Chondrocyte (in vitro differentiated cells): ENCODE measurements around the gene MXRA5. TPM values are rescaled to one million over a fixed set of nuclear protein-coding genes. Genes with fewer than 3 reads are reported as not detected.

Source experiments
- DNase-seq: peaks from one replicate; pipeline ENCODE4 v3.0.0; 2021; ENCODE audit warnings: mixed read lengths, low spot score
- H3K27ac Mint-ChIP-seq: one replicate; pipeline ENCODE4 v1.8.0; 2021; ENCODE audit warnings: mild to moderate bottlenecking, moderate library complexity, mixed read lengths; ENCODE audit not compliant: unreplicated experiment
- H3K27me3 Mint-ChIP-seq: 2 replicates; pipeline ENCODE4 v1.8.0; 2021; ENCODE audit warnings: low read depth, mixed read lengths
- H3K36me3 Mint-ChIP-seq: 2 replicates; pipeline ENCODE4 v1.8.0; 2021; ENCODE audit warnings: low read depth, mixed read lengths
- H3K4me1 Mint-ChIP-seq: 2 replicates; pipeline ENCODE4 v1.8.0; 2021; ENCODE audit warnings: low read depth, mild to moderate bottlenecking, mixed read lengths
- H3K4me3 Mint-ChIP-seq: one replicate; pipeline ENCODE4 v1.8.0; 2021; ENCODE audit warnings: mild to moderate bottlenecking, moderate library complexity, mixed read lengths; ENCODE audit not compliant: unreplicated experiment
- H3K9me3 Mint-ChIP-seq: 2 replicates; pipeline ENCODE4 v1.8.0; 2021; ENCODE audit warnings: low read depth, mixed read lengths
- total RNA-seq: library from RNA; stranded (reverse); gene quantifications from 3 replicates; pipeline ENCODE4 v1.2.1, GENCODE V29; 2021
- TF ChIP-seq, protein P1 (sequence below): fragments of 200-600 bp; sonication (generic); IDR thresholded peaks from 2 replicates; pipeline ENCODE4 v1.5.0; 2021; ENCODE audit warnings: antibody characterized with exemption, mild to moderate bottlenecking, moderate library complexity

Gene MXRA5
- total RNA-seq, 1 donor from 2014 or later, result 26.4 TPM

DNA sequence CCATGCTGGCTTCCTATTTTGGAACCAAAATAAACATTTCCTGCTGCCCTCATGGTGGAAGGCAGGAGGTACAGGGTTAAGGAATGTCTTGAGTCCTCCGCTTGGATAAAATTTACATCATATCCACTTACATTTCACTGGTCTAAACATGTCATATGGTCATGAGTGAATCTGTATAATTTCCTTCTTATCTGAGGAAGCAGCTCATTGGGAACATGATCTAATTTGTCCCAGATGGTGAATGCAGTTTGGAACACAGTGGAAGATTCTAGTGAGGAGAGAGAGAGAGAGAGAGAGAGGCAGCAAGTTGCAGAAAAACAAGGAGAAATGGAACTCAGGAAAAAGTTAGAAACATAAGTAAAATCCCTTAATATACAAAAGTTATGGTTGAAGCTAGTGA is 46.8 kb downstream of the MXRA5 start:
- Mint-ChIP-seq H3K4me1 (peaks cover 2% of the 10 kb centered on the region), H3K36me3 (no peaks in the 10 kb centered on the region), H3K27me3 (no peaks in the 10 kb centered on the region), H3K9me3 (no peaks in the 10 kb centered on the region), H3K4me3 (no peak overlapping the region), H3K27ac (no peak overlapping the region)
- TF ChIP-seq, protein P1, sequence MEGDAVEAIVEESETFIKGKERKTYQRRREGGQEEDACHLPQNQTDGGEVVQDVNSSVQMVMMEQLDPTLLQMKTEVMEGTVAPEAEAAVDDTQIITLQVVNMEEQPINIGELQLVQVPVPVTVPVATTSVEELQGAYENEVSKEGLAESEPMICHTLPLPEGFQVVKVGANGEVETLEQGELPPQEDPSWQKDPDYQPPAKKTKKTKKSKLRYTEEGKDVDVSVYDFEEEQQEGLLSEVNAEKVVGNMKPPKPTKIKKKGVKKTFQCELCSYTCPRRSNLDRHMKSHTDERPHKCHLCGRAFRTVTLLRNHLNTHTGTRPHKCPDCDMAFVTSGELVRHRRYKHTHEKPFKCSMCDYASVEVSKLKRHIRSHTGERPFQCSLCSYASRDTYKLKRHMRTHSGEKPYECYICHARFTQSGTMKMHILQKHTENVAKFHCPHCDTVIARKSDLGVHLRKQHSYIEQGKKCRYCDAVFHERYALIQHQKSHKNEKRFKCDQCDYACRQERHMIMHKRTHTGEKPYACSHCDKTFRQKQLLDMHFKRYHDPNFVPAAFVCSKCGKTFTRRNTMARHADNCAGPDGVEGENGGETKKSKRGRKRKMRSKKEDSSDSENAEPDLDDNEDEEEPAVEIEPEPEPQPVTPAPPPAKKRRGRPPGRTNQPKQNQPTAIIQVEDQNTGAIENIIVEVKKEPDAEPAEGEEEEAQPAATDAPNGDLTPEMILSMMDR, result no peak
- no peak for DNase-seq

DNA sequence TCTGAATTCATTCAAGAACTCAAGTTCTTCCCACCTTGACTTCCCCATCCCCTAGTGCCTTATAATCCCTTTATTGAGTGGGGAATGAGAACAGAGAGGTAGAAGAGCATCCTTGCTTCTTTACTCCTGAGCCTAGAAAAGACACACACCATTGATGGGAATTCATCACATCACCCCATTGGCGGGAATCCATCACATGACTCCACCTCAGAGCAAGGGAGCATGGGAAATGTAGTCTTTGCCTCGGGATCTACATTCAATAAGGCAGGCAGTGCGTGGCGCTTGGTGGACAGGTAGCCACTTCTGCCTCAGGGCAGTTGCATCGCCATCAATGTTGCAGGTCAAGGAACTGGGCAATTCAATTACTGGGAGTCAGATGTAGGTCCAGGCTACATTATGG is 50.7 kb downstream of the MXRA5 start:
- DNase-seq, result no peak
- no peaks in the 10 kb centered on the region for H3K9me3 Mint-ChIP-seq
- H3K4me3 Mint-ChIP-seq, result no peak overlapping the region
- no peak overlapping the region for H3K27ac Mint-ChIP-seq
- H3K4me1 Mint-ChIP-seq, result peaks cover 23% of the 10 kb centered on the region
- H3K36me3 Mint-ChIP-seq, result no peaks in the 10 kb centered on the region
- H3K27me3 Mint-ChIP-seq, result no peaks in the 10 kb centered on the region
- TF ChIP-seq, protein P1, result no peak

DNA sequence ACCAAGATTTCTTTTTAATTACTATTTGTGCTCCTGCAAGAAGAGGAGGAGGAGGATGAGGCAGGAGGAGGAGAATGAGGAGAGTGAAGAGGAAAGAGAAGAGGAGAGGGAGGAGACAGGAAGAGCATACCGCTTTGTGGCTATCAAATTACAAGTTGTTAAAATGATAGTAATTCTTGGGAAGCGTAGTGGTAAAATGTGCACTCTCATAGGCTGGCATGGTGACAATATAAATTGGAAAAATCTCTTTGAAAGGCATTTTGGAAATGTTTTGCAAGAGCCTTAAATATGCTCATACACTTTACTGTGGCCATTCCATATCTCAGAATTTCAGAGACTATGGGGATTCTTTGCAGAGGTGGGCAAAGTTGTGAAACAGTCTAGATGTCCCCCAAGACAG is 53.2 kb downstream of the MXRA5 start:
- H3K27me3 Mint-ChIP-seq, result no peaks in the 10 kb centered on the region
- peaks cover 16% of the 10 kb centered on the region for H3K9me3 Mint-ChIP-seq
- peaks cover 43% of the 10 kb centered on the region for H3K4me1 Mint-ChIP-seq
- no peak overlapping the region for H3K4me3 Mint-ChIP-seq
- TF ChIP-seq, protein P1, result no peak
- no peak for DNase-seq
- H3K27ac Mint-ChIP-seq, result no peak overlapping the region
- H3K36me3 Mint-ChIP-seq, result no peaks in the 10 kb centered on the region

GRCh38 chrX:3290561-3290960 is 55.9 kb downstream of the MXRA5 start:
- Mint-ChIP-seq H3K27ac (peak overlapping the region; percentile 76), H3K4me1 (peaks cover 68% of the 10 kb centered on the region), H3K9me3 (peaks cover 17% of the 10 kb centered on the region), H3K36me3 (no peaks in the 10 kb centered on the region), H3K4me3 (no peak overlapping the region), H3K27me3 (no peaks in the 10 kb centered on the region)
- DNase-seq, result no peak
- TF ChIP-seq, protein P1, result no peak

GRCh38 chrX:3286196-3286945 is 60.1 kb downstream of the MXRA5 start:
- TF ChIP-seq, protein P1, result no peak
- peak overlapping the region; percentile 94 for H3K27ac Mint-ChIP-seq
- no peak for DNase-seq
- peaks cover 17% of the 10 kb centered on the region for H3K9me3 Mint-ChIP-seq
- H3K4me1 Mint-ChIP-seq, result peaks cover 58% of the 10 kb centered on the region
- no peaks in the 10 kb centered on the region for H3K36me3 Mint-ChIP-seq
- H3K27me3 Mint-ChIP-seq, result no peaks in the 10 kb centered on the region
- peak overlapping the region; percentile 49 for H3K4me3 Mint-ChIP-seq
